ENCODE measurements around the gene RPRD1B.

DNA sequence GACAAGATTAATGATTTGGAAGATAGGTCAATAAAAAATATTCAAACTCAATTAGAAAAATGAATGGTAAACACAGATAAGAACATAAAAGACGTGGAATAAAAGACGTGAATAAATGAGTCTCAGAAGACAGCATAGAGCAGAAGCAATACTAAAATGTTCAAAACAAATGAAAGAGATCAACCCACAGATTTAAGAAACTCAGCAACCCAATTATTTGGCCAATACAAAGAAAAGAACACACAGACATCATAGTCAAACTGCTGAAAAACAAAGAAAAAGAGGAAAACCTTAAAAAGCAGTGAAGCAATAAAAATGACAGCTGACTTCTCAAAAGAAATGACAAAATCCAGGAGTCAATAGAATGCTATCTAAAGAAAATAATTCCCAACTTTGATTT, 15.2 kb upstream of the RPRD1B start:
- TF ChIP-seq, protein P1, sequence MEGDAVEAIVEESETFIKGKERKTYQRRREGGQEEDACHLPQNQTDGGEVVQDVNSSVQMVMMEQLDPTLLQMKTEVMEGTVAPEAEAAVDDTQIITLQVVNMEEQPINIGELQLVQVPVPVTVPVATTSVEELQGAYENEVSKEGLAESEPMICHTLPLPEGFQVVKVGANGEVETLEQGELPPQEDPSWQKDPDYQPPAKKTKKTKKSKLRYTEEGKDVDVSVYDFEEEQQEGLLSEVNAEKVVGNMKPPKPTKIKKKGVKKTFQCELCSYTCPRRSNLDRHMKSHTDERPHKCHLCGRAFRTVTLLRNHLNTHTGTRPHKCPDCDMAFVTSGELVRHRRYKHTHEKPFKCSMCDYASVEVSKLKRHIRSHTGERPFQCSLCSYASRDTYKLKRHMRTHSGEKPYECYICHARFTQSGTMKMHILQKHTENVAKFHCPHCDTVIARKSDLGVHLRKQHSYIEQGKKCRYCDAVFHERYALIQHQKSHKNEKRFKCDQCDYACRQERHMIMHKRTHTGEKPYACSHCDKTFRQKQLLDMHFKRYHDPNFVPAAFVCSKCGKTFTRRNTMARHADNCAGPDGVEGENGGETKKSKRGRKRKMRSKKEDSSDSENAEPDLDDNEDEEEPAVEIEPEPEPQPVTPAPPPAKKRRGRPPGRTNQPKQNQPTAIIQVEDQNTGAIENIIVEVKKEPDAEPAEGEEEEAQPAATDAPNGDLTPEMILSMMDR (IDR thresholded peaks at IDR 0.05; ENCODE audit: low read length) = no peak
- TF ChIP-seq EZH2phosphoT487 (IDR thresholded peaks at IDR 0.05; ENCODE audit: low read length) = no peak
- TF ChIP-seq EZH2 (optimal IDR thresholded peaks at IDR 0.05; ENCODE audit: low read depth, low read length) = no peak
